HAP-1 (cell line): Measurements from ENCODE around the gene VGLL4.

Experiments
- DNase-seq, 2 experiments: peaks; one replicate each; pipeline ENCODE4 v3.0.0-alpha.2; 2016 to 2020; ENCODE audit warnings: low spot score in 2 of 2
- H3K27me3 ChIP-seq: fragments of 250-450 bp; sonication (Bioruptor Pico); 2 replicates; pipeline ENCODE4 v1.5.1; 2020; ENCODE audit warnings: low read depth, mild to moderate bottlenecking, moderate library complexity
- H3K36me3 ChIP-seq: fragments of 250-450 bp; sonication (Bioruptor Pico); replicated peaks from 2 replicates; pipeline ENCODE4 v1.5.1; 2020; ENCODE audit warnings: mild to moderate bottlenecking
- H3K4me1 ChIP-seq: fragments of 250-450 bp; sonication (Bioruptor Pico); 2 replicates; pipeline ENCODE4 v1.5.1; 2020; ENCODE audit warnings: mild to moderate bottlenecking
- H3K4me3 ChIP-seq: fragments of 250-450 bp; sonication (Bioruptor Pico); 2 replicates; pipeline ENCODE4 v1.5.1; 2020; ENCODE audit warnings: mild to moderate bottlenecking, moderate library complexity
- H3K9me3 ChIP-seq: fragments of 250-450 bp; sonication (Bioruptor Pico); 2 replicates; pipeline ENCODE4 v1.5.1; 2020; ENCODE audit warnings: mild to moderate bottlenecking, moderate library complexity
- in situ Hi-C: fragments of 300-500 bp; cut with MboI; formaldehyde crosslinking; loops from 3 replicates; pipeline ENCODE4 v1.14.3; 2020; ENCODE audit warnings: low sequenced_read_pairs, inconsistent platforms, mixed read lengths

VGLL4 gene

GRCh38 chr3:11613851-11614487 lies 29.7 kb downstream of the VGLL4 start:
- peaks cover 29% of the 10 kb centered on the region for H3K4me1 ChIP-seq

GRCh38 chr3:11613319-11613718 lies 30.4 kb downstream of the VGLL4 start:
- Histone ChIP-seq H3K4me1 (peaks cover 22% of the 10 kb centered on the region), H3K4me3 (no peak overlapping the region), H3K27me3 (no peaks in the 10 kb centered on the region), H3K9me3 (no peaks in the 10 kb centered on the region), H3K36me3 (no peaks in the 10 kb centered on the region)
- no peak for DNase-seq
- in situ Hi-C loops, result no loop called here

More at GRCh38 chr3:11613851-11614487, 29.7 kb downstream of the VGLL4 start:
- no peak overlapping the region for H3K4me3 ChIP-seq
- H3K27me3 ChIP-seq, result no peaks in the 10 kb centered on the region
- no peaks in the 10 kb centered on the region for H3K9me3 ChIP-seq
- DNase-seq, result no peak
- no peaks in the 10 kb centered on the region for H3K36me3 ChIP-seq
- in situ Hi-C loops, result no loop called here

- in situ Hi-C loops, result no loop called here
- Histone ChIP-seq H3K36me3 (no peaks in the 10 kb centered on the region), H3K9me3 (no peaks in the 10 kb centered on the region), H3K27me3 (no peaks in the 10 kb centered on the region), H3K4me1 (peaks cover 25% of the 10 kb centered on the region), H3K4me3 (no peak overlapping the region)
- DNase-seq, result no peak
These were observed 31.1 kb downstream of the VGLL4 start for GRCh38 chr3:11612515-11613188.

GRCh38 chr3:11611341-11611799 lies 32.3 kb downstream of the VGLL4 start:
- Histone ChIP-seq H3K27me3 (no peaks in the 10 kb centered on the region), H3K4me1 (peaks cover 25% of the 10 kb centered on the region), H3K4me3 (no peak overlapping the region), H3K36me3 (no peaks in the 10 kb centered on the region), H3K9me3 (no peaks in the 10 kb centered on the region)
- in situ Hi-C loops, result no loop called here
- no peak for DNase-seq

- Histone ChIP-seq H3K36me3 (no peaks in the 10 kb centered on the region), H3K4me3 (no peak overlapping the region), H3K4me1 (peaks cover 22% of the 10 kb centered on the region), H3K27me3 (no peaks in the 10 kb centered on the region), H3K9me3 (no peaks in the 10 kb centered on the region)
- no peak for DNase-seq
- in situ Hi-C loops, result no loop called here
These were observed 32.9 kb downstream of the VGLL4 start for GRCh38 chr3:11610700-11611275.

- peak in 1 of 2 experiments; percentile 65 for DNase-seq
- peaks cover 21% of the 10 kb centered on the region for H3K4me1 ChIP-seq
- no peaks in the 10 kb centered on the region for H3K27me3 ChIP-seq
- in situ Hi-C loops, result no loop called here
- H3K9me3 ChIP-seq, result no peaks in the 10 kb centered on the region
- no peaks in the 10 kb centered on the region for H3K36me3 ChIP-seq
- no peak overlapping the region for H3K4me3 ChIP-seq
These were observed 33.6 kb downstream of the VGLL4 start for GRCh38 chr3:11610044-11610671.

- Histone ChIP-seq H3K36me3 (no peaks in the 10 kb centered on the region), H3K4me1 (peaks cover 21% of the 10 kb centered on the region)
These were observed 34.2 kb downstream of the VGLL4 start for GRCh38 chr3:11609481-11609880.

GRCh38 chr3:11607816-11608215 lies 35.9 kb downstream of the VGLL4 start:
- DNase-seq, result no peak
- Histone ChIP-seq H3K9me3 (no peaks in the 10 kb centered on the region), H3K36me3 (no peaks in the 10 kb centered on the region), H3K4me1 (peaks cover 21% of the 10 kb centered on the region), H3K4me3 (no peak overlapping the region), H3K27me3 (no peaks in the 10 kb centered on the region)
- in situ Hi-C loops, result no loop called here

More at GRCh38 chr3:11609481-11609880, 34.2 kb downstream of the VGLL4 start:
- in situ Hi-C loops, result no loop called here
- Histone ChIP-seq H3K27me3 (no peaks in the 10 kb centered on the region), H3K4me3 (no peak overlapping the region), H3K9me3 (no peaks in the 10 kb centered on the region)
- DNase-seq, result no peak

- no peaks in the 10 kb centered on the region for H3K36me3 ChIP-seq
These were observed 36.8 kb downstream of the VGLL4 start for GRCh38 chr3:11606865-11607440.

DNA sequence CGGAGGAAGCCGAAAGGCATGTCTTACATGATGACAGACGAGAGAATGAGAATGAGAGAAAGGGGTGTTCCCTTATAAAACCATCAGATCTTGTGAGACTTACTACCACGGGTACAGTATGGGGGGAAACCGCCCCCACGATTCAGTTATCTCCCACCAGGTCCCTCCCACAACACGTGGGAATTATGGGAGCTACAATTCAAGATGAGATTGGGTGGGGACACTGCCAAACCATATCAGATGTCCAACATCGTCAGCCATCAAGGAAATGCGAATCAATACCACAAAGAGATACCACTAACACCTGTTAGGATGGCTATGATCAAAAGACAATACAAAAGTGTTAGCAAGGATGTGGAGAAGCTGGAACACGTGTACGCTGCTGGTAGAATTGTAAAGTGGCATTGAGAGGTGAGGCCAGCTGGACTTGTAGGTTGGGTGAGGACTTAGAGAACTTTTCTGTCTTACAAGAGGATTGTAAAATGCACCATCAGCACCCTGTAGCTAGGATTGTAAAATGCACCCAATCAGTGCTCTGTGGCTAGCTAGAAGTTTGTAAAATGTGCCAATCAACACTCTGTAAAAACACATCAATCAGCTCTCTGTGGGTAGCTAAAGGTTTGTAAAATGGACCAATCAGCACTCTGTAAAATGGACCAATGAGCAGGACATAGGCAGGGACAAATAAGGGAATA lies 37.5 kb downstream of the VGLL4 start:
- Histone ChIP-seq H3K4me3 (no peak overlapping the region), H3K9me3 (no peaks in the 10 kb centered on the region), H3K36me3 (no peaks in the 10 kb centered on the region), H3K27me3 (no peaks in the 10 kb centered on the region), H3K4me1 (peaks cover 20% of the 10 kb centered on the region)
- in situ Hi-C loops, result no loop called here
- no peak for DNase-seq

More at GRCh38 chr3:11606865-11607440, 36.8 kb downstream of the VGLL4 start:
- no peaks in the 10 kb centered on the region for H3K9me3 ChIP-seq
- no peak for DNase-seq
- H3K27me3 ChIP-seq, result no peaks in the 10 kb centered on the region
- peaks cover 24% of the 10 kb centered on the region for H3K4me1 ChIP-seq
- no peak overlapping the region for H3K4me3 ChIP-seq
- in situ Hi-C loops, result no loop called here

DNA sequence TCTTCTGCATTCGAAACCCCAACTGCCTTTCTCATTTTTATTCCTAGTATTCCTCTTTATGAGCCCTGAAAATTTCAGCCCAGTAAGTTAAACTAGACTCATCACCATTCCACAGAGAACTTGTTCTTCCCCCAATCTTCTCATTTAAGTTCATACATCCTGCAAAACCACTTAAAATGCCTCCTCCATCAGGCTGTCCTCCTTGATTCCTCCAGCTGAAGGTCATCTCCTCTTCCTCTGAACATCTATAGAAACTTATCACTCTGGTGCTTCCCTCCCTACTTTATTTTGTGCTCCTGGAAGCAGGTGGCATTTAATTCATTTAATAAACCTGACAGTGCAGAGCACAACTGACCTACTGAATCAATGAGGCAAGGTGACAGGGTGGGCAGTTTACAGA lies 38.3 kb downstream of the VGLL4 start:
- Histone ChIP-seq H3K36me3 (no peaks in the 10 kb centered on the region; the same call in 1 of the 2 replicates), H3K27me3 (no peaks in the 10 kb centered on the region), H3K4me3 (no peak overlapping the region), H3K9me3 (no peaks in the 10 kb centered on the region), H3K4me1 (peaks cover 12% of the 10 kb centered on the region)
- in situ Hi-C loops, result no loop called here
- DNase-seq, result no peak

- no peak overlapping the region for H3K4me3 ChIP-seq
- no peaks in the 10 kb centered on the region for H3K27me3 ChIP-seq
- in situ Hi-C loops, result no loop called here
- H3K4me1 ChIP-seq, result peaks cover 9% of the 10 kb centered on the region
- H3K9me3 ChIP-seq, result no peaks in the 10 kb centered on the region
- DNase-seq, result no peak
- no peaks in the 10 kb centered on the region; the same call in 1 of the 2 replicates for H3K36me3 ChIP-seq
These were observed 39.4 kb downstream of the VGLL4 start for GRCh38 chr3:11604139-11604892.
